ENCODE results near the gene PER1.

DNA sequence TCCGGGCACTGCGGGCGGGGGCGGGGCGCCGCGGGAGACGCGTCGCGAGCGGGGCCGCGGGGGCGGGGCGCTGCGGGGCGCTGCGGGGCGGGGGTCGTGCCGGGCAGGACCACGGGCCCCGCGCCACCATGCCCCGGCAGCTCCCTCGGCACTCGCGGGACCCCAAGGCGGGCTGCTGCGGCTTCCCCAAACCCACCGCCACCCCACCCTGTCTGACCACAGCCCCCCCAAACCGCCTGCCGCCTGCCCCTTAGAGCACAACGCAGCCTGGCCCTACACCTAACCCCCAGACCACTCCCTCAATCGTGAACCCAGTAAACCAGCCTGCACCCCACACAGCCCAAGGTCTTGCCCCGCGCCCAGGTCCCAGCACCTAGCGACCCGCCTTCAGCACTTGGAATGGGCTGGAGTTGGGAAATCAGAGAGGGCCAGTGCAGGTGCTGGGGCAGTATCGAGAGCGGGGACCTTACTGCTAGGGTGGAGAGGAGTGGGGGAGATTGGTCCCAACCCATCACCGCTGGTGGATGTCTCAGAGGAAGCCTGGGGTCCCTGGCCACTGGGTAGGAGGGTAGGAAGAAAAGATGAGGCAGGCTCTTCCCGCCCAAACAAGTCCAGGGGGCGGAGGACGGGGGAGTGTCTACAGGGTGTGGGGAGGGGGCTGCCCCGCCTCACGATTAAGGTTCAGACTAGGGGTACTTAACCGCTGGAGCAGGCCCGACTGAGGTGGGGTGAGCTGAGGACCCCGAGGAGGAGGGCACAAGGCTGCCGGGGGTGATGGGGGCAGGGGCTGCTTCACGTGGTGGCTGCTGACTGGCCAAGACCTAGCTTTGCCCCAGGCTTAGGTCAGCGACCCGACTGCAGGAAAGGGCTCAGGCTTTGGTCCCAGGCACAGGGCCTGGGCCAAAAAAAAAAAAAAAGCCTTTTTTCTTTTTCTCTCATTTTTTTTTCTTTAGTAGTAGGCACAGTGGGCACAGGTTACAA lies 11.1 kb upstream of the PER1 start:
- TF ChIP-seq, protein P1, sequence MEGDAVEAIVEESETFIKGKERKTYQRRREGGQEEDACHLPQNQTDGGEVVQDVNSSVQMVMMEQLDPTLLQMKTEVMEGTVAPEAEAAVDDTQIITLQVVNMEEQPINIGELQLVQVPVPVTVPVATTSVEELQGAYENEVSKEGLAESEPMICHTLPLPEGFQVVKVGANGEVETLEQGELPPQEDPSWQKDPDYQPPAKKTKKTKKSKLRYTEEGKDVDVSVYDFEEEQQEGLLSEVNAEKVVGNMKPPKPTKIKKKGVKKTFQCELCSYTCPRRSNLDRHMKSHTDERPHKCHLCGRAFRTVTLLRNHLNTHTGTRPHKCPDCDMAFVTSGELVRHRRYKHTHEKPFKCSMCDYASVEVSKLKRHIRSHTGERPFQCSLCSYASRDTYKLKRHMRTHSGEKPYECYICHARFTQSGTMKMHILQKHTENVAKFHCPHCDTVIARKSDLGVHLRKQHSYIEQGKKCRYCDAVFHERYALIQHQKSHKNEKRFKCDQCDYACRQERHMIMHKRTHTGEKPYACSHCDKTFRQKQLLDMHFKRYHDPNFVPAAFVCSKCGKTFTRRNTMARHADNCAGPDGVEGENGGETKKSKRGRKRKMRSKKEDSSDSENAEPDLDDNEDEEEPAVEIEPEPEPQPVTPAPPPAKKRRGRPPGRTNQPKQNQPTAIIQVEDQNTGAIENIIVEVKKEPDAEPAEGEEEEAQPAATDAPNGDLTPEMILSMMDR (IDR thresholded peaks at IDR 0.05 in 4 of 5, conservative IDR thresholded peaks at IDR 0.05 in 1 of 5): no peak
- TF ChIP-seq POLR2A (IDR thresholded peaks at IDR 0.05): no peak

All from gastrocnemius medialis (tissue), 4 donors.